ENCODE results near the gene RAB30.

Gene RAB30, protein sequence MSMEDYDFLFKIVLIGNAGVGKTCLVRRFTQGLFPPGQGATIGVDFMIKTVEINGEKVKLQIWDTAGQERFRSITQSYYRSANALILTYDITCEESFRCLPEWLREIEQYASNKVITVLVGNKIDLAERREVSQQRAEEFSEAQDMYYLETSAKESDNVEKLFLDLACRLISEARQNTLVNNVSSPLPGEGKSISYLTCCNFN

DNA sequence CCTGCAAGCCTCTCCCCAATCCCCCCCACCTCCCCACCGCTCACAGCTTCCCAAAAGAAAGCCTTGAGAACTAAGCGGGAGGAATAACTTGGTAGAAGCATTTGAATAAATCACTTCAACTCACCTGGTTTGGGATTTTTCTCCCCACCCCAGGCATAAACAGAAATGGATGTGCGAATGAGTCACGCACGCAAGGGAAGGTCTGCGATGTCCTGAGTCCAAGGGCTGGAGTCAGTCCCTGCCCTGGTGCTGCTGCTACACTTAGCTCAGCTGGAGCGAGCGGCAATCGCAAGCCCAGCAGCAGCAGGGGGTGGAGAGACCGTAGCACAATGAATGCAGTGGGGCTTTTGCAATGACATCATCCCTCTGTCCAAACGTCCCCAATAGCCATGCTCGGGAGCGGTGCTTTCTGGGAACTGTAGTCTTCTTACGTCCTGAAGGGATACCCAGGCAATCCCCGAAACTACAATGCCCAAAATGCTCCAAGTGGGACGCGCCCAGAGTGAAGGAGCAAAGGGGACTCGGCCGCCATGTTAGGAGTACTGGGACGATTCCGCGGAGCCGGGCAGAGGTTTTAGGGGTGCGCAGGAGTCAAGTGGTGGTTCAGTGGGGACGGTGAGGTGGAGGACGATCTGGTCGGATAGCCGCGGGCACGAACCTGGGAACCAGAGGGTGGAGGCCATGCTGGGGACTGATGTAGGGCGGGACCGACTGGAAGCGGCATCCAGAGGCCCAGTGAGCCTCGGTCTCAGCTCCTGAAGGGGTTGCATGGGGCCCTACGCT, at the start of gene RAB30:
TSS of gene RAB30 (minus strand) at position 331 of the 783 bp plus-strand sequence. CDS start 74,581 bp downstream, outside the sequence.
- peak; percentile 95 for DNase-seq

DNA sequence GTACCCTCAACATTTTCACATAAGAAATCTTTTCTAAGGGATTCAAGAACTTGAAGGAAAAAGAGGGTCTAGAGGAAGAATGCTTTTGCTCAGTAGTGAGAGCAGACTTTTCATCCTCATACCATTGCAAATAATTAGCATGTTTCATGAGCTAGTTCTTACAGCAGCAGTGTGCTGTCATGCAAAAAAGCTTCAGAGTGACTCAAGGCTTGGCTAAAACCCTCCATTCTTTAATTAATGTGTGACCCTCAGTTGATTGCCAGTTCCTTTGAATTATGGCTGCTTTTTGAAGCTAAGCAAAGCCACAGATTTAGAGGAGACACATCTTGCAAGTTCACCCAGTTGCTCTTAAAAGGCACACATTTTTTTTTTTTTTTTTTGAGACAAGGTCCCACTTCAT, 48.6 kb upstream of the RAB30 start:
- no peak for DNase-seq

GRCh38 chr11:83119216-83119615, 47.5 kb upstream of the RAB30 start:
- DNase-seq = no peak

DNA sequence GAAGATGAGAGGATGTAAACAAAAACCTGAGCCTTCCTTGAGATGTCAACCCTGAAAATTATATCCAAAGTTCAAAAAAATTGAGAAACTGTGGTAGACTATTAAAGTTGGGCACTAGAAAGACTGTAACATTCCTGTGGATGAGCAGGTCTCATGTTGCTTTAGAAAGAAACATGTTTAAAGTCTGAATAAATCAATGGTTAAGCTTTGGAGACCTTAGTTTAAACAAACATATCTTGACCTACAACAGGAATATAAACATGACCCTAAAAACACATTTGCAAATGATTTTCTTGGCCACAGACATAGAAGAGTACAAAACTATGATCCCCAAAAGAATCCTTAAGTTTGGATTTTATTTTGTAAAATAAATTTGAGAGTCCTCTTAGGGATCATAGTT, 47.1 kb upstream of the RAB30 start:
- no peak for DNase-seq

GRCh38 chr11:83116015-83116641, 44.4 kb upstream of the RAB30 start:
- DNase-seq = no peak

DNA sequence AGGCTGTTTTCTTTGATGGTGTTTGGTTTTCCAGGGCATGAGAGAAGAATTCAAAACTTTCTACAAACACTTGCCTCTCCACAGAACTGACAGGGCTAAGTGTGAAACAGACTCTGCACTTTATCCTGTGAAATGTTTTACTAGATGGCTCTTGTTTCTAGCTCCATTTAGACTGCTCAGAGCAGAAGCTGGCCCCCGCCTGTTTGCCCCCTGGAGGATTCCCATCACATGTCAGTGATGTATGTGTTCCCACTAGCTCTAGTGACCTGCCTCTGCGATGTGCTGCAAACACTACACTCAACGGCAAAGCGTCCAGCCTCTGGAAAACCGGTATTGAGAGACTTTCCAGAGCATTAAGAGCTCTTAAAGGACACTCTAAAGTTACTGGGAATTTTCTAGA, 43.9 kb upstream of the RAB30 start:
- DNase-seq = no peak

GRCh38 chr11:83115026-83115425, 43.3 kb upstream of the RAB30 start:
- no peak for DNase-seq

- no peak for DNase-seq
These were observed 41.2 kb upstream of the RAB30 start for GRCh38 chr11:83112886-83113285.

GRCh38 chr11:83105168-83105567, 33.5 kb upstream of the RAB30 start:
- DNase-seq = no peak

DNA sequence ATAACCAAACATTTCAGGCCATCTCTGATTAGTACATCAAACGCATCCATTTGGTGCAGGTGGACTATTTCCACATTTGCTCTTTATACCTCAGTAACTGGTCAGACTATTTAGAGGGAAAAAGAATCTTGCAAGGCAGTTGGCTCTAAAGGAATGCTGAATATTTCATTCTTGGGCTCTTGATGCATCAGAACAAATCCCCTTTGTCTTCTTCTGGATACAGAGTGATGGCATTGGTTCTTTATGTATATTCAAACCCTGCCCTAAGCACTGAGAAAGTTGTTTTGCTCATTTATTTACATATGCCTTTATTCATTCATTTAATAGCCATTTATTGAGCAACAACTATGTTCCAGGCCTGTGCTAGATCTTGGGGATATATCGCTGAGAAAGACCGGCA, 31.1 kb upstream of the RAB30 start:
- DNase-seq = no peak

GRCh38 chr11:83097429-83098075, 25.9 kb upstream of the RAB30 start:
- DNase-seq = no peak

- no peak for DNase-seq
These were observed 21.9 kb upstream of the RAB30 start for GRCh38 chr11:83093634-83094033.

GRCh38 chr11:83092488-83093384, 21.0 kb upstream of the RAB30 start:
- no peak for DNase-seq

GRCh38 chr11:83088965-83089364, 17.3 kb upstream of the RAB30 start:
- DNase-seq = no peak

GRCh38 chr11:83087035-83087434, 15.3 kb upstream of the RAB30 start:
- no peak for DNase-seq

- no peak for DNase-seq
These were observed 8.1 kb upstream of the RAB30 start for GRCh38 chr11:83079820-83080219.

DNA sequence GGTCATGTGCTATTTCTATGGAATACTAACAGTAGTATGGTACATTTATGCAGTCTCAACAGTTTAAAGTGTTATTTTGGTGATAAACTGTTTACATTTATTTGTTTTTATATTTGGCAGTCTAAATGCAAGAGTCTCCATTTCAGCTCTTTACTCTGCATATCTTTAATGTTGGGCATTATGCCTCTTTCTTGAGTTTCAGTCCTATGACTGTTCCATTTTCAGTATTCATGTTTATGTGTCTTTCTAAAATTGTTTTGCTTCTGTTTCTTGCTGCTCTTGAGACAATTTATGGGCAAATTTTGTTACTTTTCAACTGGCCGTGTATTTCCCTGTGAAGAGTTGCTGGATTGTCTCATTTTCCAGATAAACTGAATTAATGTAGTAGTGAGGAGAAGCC, 6.6 kb upstream of the RAB30 start:
- no peak for DNase-seq

- no peak for DNase-seq
These were observed 2.2 kb upstream of the RAB30 start for GRCh38 chr11:83073884-83074283.

GRCh38 chr11:83073258-83073657, 1.6 kb upstream of the RAB30 start:
- no peak for DNase-seq

DNA sequence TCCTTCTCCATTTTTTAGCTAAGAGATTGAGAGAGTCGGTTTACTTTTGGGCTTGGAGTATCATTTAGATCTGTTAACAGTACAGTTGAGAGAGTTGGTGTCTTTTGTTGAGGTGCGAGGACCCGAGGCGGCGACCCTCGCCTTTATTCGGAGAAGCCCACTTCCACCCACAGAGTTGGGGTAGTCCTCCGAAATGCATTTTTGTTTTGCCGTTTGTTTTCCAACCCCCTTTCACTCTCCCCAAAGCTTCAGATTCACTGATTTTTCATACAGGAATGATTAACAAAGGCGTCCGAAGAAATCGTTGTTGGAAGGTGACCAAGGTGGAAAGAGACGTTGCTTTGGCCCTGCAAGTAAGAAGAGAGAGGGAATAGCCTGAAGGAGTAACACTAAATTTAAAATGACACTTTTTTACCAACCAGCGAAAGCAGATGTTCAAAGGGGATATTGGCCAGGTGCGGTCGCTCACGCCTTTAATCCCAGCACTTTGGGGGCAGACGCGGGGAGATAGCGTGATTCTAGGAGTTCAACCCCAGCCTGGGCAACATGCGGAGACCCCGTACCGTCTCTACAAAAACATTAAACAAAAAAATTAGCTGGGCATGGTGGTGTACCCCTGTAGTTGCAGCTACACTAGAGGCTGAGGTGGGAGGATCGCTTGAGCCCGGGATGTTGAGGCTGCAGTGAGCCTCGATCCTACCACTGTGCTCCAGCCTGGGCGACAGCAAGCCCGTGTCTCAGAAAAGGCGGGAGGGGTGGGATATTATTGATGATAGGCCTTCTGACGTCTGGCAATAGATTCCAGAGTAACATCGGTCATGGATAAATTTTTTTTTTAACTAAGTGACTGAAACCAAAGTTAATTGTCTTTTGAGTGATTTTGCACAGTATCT, 899 bp upstream of the RAB30 start:
- peak; percentile 22 for DNase-seq
